Left lung (tissue), 10 donors: Measurements from ENCODE around the gene IQCK. TPM values are rescaled to one million over a fixed set of nuclear protein-coding genes. Genes with fewer than 3 reads are reported as not detected.
A peak's percentile ranks its signal among the peaks of the same experiment; 100 is the strongest.

Experiments used
- ATAC-seq: fragments of 200-7000 bp; cut with Tn5 transposase; one replicate; pipeline ENCODE4 v1.9.1; 2020; ENCODE audit warnings: moderate library complexity
- DNase-seq, 4 donors: peaks; one replicate each; pipeline ENCODE4 v3.0.0-alpha.2; 2013 to 2020
- H3K27ac ChIP-seq, 2 donors: fragments of 200-600 bp; sonication (generic) in 1 of 2; one replicate each; pipeline versions ENCODE4 v1.5.0 to v1.8.0; 2020 to 2021
- H3K27me3 ChIP-seq, 2 donors: fragments of 200-600 bp; sonication (generic) in 1 of 2; one replicate each; pipeline versions ENCODE4 v1.5.0 to v1.8.0; 2020 to 2021
- H3K36me3 ChIP-seq, 2 donors: fragments of 200-600 bp; sonication (generic) in 1 of 2; one replicate each; pipeline versions ENCODE4 v1.5.0 to v1.8.0; 2020 to 2021
- H3K4me1 ChIP-seq, 2 donors: fragments of 200-600 bp; one replicate each; pipeline ENCODE4 v1.8.0; 2021
- H3K4me3 ChIP-seq, 2 donors: fragments of 200-600 bp; sonication (generic) in 1 of 2; one replicate each; pipeline versions ENCODE4 v1.5.0 to v1.8.0; 2020 to 2021; ENCODE audit warnings: mild to moderate bottlenecking in 1 of 2
- H3K9me3 ChIP-seq, 2 donors: fragments of 200-600 bp; sonication (generic) in 1 of 2; one replicate each; pipeline versions ENCODE4 v1.5.0 to v1.8.0; 2020 to 2021
- CTCF ChIP-seq, 2 donors: fragments of 200-600 bp; sonication (generic) in 1 of 2; IDR thresholded peaks; one replicate each; pipeline versions ENCODE4 v1.5.0 to v1.8.0; 2021; ENCODE audit warnings: antibody characterized with exemption in 2 of 2
- intact Hi-C, 2 donors: fragments of 100-400 bp; cut with DNase I; formaldehyde crosslinking; loops; one replicate each; pipeline versions ENCODE4 v1.11.2 to v1.14.2; 2022
- polyA plus RNA-seq, 6 donors: library from polyadenylated mRNA; unstranded; fragments of 120-200 nt; gene quantifications; one replicate each; pipeline ENCODE4 v1.2.1, GENCODE V29; 2013; ENCODE audit not compliant: insufficient read length in 6 of 6
- total RNA-seq, 2 donors: library from RNA; stranded (reverse); fragmentation: NEBNext Ultra II Directional; extraction: Animal tissue kit (Norgen Biotek cat#: 25700); gene quantifications; one replicate each; pipeline ENCODE4 v1.2.1, GENCODE V29; 2021
- donor health status: DM: no; HTN: yes; CAD: no.
- donor health status: DM: no; HTN: no; CAD: no.

IQCK gene
- total and polyA plus RNA-seq, 8 donors: 8.0 to 25.3 (median 22.1) TPM

GRCh38 chr16:19717314-19717713 is 757 bp upstream of the IQCK start:
- no peak for DNase-seq
- no peak for TF ChIP-seq CTCF (IDR thresholded peaks at IDR 0.05)
- intact Hi-C loops: no loop called here
- no peaks in the 10 kb centered on the region for H3K9me3 ChIP-seq
- H3K4me3 ChIP-seq: peak overlapping the region; percentile 99
- no peaks in the 10 kb centered on the region for H3K27me3 ChIP-seq
- peaks cover 11 to 25% of the 10 kb centered on the region in 2 donors for H3K4me1 ChIP-seq
- H3K36me3 ChIP-seq: peaks cover 0 to 23% of the 10 kb centered on the region in 2 donors
- peak overlapping the region; percentile 33 to 80 for H3K27ac ChIP-seq
- ATAC-seq: peak; percentile 6

- TF ChIP-seq CTCF (IDR thresholded peaks at IDR 0.05): no peak
- DNase-seq (no peak), ATAC-seq (no peak)
- intact Hi-C loops: no loop called here
- H3K4me3 ChIP-seq: peak overlapping the region; percentile 99
- peaks cover 11 to 25% of the 10 kb centered on the region in 2 donors for H3K4me1 ChIP-seq
- H3K27ac ChIP-seq: peak overlapping the region; percentile 33 to 80
- no peaks in the 10 kb centered on the region for H3K27me3 ChIP-seq
- H3K9me3 ChIP-seq: no peaks in the 10 kb centered on the region
- peaks cover 0 to 11% of the 10 kb centered on the region in 2 donors for H3K36me3 ChIP-seq
Observed at GRCh38 chr16:19718624-19718965, 524 bp downstream of the IQCK start.

GRCh38 chr16:19722269-19722952 is 4.3 kb downstream of the IQCK start:
- intact Hi-C loops: no loop called here
- no peak for TF ChIP-seq CTCF (IDR thresholded peaks at IDR 0.05)
- no peaks in the 10 kb centered on the region for H3K9me3 ChIP-seq
- no peak for DNase-seq
- H3K4me3 ChIP-seq: no peak overlapping the region
- no peaks in the 10 kb centered on the region for H3K36me3 ChIP-seq
- H3K27ac ChIP-seq: no peak overlapping the region
- H3K4me1 ChIP-seq: peaks cover 4 to 12% of the 10 kb centered on the region in 2 donors
- ATAC-seq: no peak
- no peaks in the 10 kb centered on the region for H3K27me3 ChIP-seq

- Histone ChIP-seq H3K4me3 (no peak overlapping the region), H3K9me3 (no peaks in the 10 kb centered on the region), H3K36me3 (no peaks in the 10 kb centered on the region), H3K27me3 (no peaks in the 10 kb centered on the region), H3K27ac (no peak overlapping the region), H3K4me1 (peaks cover 3 to 12% of the 10 kb centered on the region in 2 donors)
- intact Hi-C loops: no loop called here
- ATAC-seq: no peak
- TF ChIP-seq CTCF (IDR thresholded peaks at IDR 0.05): no peak
- no peak for DNase-seq
Observed at GRCh38 chr16:19722981-19723380, 4.9 kb downstream of the IQCK start.

GRCh38 chr16:19728636-19728965 is 10.5 kb downstream of the IQCK start:
- no peaks in the 10 kb centered on the region for H3K36me3 ChIP-seq
- H3K27me3 ChIP-seq: no peaks in the 10 kb centered on the region
- intact Hi-C loops: no loop called here
- H3K27ac ChIP-seq: no peak overlapping the region
- no peak for ATAC-seq
- no peaks in the 10 kb centered on the region for H3K9me3 ChIP-seq
- DNase-seq: no peak
- H3K4me1 ChIP-seq: no peaks in the 10 kb centered on the region
- no peak overlapping the region for H3K4me3 ChIP-seq
- no peak for TF ChIP-seq CTCF (IDR thresholded peaks at IDR 0.05)
